Retinal pigment epithelial cell (primary cell): ENCODE data around the gene TMOD1.

Experiments used
- DNase-seq: peaks from one replicate; pipeline ENCODE4 v3.0.0-alpha.2; 2010; ENCODE audit warnings: low read depth
- H3K4me3 ChIP-seq: 2 replicates; pipeline ENCODE4 v1.5.1; 2011; ENCODE audit warnings: mild to moderate bottlenecking, low read length, control low read depth, moderate library complexity
- TF ChIP-seq, protein P1 (sequence below): conservative IDR thresholded peaks from 2 replicates; pipeline ENCODE4 v1.5.1; 2011; ENCODE audit warnings: low read depth, low read length, control low read depth, inconsistent platforms

The TMOD1 gene

DNA sequence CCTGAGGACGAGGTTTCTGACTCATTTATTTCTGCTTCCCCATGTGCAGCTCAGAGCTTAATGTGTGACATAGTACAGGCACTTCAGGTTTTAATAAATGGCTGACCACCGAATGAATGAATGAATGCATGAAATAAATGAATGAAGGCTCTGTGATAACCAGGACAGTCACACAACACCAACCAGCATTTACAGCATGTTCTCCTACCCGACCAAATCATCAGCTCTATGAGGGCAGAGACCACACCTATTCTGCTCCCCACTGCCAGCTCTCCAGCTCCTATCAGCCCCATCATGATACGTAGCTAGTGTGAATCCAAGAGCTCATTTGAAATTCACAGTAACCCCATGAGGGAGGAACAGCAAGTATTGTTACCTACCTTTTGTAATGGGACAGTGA lies 4.8 kb downstream of the TMOD1 start:
- DNase-seq = no peak
- TF ChIP-seq, protein P1, sequence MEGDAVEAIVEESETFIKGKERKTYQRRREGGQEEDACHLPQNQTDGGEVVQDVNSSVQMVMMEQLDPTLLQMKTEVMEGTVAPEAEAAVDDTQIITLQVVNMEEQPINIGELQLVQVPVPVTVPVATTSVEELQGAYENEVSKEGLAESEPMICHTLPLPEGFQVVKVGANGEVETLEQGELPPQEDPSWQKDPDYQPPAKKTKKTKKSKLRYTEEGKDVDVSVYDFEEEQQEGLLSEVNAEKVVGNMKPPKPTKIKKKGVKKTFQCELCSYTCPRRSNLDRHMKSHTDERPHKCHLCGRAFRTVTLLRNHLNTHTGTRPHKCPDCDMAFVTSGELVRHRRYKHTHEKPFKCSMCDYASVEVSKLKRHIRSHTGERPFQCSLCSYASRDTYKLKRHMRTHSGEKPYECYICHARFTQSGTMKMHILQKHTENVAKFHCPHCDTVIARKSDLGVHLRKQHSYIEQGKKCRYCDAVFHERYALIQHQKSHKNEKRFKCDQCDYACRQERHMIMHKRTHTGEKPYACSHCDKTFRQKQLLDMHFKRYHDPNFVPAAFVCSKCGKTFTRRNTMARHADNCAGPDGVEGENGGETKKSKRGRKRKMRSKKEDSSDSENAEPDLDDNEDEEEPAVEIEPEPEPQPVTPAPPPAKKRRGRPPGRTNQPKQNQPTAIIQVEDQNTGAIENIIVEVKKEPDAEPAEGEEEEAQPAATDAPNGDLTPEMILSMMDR = no peak
- H3K4me3 ChIP-seq = no peak overlapping the region

DNA sequence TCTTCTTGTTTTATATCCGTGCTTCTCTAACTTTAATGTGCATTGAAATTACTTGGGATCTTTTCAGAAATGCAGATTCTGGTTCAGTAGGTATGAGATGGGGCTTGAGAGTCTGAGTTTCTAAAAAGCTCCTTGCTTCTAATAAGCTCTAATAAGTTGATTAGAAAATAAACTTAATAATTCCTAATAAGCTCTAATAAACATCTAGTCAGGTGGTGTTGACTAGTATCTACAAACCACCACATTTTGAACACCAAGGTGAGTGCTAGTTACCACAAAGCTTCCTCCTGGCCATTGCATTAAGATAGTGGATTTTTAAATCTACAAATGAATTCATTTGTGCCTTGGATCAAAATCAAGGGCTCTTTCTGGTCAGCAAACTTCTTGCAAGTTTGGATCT lies 5.3 kb downstream of the TMOD1 start:
- H3K4me3 ChIP-seq = no peak overlapping the region
- no peak for DNase-seq
- TF ChIP-seq, protein P1 = no peak

DNA sequence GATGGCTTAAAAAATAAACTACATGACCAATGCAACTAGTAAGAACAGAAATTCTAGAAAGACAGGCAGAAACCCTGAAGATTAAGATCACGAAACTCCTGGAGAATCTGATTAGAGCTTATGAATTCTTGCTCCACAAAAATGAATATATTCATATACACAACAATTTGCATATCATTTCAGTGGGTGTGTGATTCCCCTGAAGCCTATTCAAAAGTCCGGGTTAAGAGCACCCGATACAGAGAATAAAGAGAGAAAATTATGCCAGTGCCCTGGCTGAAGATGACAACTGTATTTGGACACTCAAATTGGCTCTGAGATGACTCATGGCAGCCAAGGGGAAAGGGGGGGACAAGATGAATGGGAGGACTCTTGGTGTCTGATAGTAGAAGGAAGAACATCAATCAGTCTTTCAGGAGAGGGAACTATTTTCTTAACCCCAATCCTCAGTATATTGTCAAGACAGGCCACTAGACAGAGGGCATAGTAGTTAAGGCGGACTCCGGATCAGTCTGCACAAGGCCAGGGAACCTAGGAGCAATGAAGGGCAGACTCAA lies 6.0 kb downstream of the TMOD1 start:
- TF ChIP-seq, protein P1 = no peak
- H3K4me3 ChIP-seq = no peak overlapping the region
- no peak for DNase-seq

DNA sequence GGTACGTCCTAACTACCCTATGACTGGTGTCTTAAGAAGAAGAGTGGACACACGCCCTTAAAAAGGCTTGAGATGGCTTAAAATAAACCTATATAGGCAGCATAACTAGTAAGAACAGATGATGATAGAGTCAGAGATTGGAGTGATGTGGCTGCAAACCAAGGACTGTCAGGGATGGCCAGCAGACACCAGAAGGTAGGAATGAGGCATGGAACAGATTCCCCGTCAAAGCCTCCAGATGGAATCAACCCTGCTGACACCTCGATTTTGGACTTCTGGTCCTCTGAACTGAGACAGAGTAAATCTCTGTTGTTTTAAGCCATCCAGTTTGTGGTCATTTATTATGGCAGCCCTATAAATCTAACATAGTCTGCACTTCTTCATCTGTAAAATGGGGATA lies 7.4 kb downstream of the TMOD1 start:
- no peak overlapping the region for H3K4me3 ChIP-seq
- TF ChIP-seq, protein P1 = no peak
- no peak for DNase-seq

DNA sequence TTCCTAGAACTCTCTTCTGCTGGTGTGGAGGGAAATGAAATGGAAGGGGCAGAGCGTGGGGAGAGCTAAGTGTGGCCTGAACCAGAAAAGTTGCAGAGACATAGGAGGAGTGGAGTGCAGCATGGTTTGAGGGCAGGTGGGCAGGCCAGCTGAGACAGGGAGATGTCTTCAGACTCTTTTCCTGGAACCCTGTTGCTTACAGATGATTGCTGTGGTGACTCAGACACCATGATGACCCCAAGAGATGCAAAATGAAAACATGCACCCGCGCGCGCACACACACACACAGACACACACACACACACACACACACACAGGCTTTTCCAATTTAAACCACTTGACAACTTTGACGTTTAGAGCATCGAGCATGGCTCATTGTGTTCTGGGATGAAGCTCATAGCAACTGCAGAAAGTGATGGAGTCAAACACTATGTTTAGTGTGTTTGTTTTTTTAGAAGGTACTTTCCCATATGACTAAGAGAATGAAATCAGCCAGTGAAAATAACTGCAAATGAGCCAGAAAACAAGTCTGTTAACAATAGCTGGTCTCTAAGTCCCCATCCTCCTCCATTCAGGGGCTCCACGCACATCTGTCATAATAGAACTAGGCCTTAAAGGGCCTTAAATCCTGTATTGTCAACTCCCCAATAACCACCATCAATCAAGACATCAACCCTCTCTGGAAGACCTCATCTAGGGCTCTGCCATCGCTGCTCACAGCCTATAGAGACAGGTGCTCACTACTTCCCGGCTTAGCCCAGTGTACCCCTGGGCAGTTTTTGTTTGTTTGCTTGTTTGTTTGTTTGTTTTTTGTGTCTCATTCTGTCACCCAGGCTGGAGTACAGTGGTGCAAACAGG lies 9.6 kb downstream of the TMOD1 start:
- H3K4me3 ChIP-seq = no peak overlapping the region
- DNase-seq = no peak
- TF ChIP-seq, protein P1 = no peak

DNA sequence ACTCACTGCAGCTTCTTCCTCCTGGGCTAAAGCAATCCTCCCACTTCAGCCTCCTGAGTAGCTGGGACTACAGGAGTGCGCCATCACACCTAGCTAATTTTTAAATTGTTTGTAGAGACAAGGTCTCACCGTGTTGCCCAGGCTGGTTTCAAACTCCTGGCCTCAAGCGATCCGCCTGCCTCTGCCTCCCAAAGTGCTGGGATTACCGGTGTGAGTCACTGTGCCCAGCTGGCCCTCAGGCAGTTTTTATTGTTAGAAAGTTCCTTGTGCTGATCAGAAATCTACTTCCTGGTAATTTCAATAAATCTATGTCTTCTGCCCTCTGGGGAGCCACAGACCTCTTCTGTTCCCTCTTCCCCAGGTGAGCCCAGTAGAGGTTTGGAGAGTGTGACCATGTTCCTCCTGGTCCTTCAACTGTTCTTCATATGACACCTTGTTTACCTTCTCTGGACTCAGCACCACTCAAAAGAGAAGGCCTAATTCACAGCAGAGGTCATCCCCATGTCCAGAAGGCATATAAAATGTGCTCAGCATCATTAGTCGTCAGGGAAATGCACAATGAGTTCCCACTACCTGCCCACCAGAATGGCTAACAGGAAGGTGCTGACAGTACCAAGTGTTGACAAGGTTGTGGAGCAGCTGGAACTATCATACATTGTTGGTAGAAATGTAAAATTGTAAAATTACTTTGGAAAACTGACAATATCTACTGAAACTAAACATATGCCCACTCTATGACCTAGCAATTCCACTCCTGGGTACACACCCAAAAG lies 10.4 kb downstream of the TMOD1 start:
- H3K4me3 ChIP-seq = no peak overlapping the region
- DNase-seq = no peak
- TF ChIP-seq, protein P1 = no peak
